ENCODE results near the gene HCK.

The HCK gene

DNA sequence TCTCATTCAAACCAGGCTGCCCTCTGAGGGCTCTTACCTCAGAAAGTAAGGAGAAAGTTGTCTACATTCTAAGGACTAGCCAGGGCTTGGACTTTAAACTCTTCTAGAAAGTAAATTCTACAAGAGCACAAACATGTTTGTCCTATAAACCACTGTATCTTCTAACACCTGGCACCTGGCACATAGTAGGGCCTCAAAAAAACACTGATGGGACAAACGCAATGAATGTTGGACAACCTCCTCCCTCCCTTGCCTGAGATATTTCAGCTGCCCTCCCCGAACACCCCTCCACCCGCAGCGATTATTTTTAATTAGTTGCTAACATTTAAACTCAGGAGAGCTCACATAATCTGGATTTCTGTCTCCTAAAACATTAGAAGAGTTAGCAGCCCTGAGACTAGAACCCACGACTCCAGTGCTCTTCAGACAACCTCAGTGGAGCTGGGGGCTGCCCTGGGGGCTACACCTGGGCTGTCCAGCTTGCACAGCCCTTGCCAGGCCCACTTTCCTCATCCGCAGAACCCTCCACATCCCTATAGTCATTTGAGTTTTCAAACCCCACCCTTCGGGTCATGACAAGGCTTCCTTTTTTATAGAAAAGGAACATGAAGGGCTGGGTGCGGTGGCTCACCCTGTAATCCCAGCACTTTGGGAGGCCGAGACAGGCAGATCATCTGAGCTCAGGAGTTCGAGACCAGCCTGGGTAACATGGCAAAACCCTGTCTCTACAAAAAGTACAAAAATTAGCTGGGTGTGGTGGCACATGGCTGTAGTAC, 4.9 kb downstream of the HCK start:
- Histone ChIP-seq H3K36me3 (no peaks in the 10 kb centered on the region), H3K27me3 (peaks cover 7 to 63% of the 10 kb centered on the region in 2 donors)
- intact Hi-C loops (cut with DNase I; ENCODE audit: low total_unique reads): no loop called here

DNA sequence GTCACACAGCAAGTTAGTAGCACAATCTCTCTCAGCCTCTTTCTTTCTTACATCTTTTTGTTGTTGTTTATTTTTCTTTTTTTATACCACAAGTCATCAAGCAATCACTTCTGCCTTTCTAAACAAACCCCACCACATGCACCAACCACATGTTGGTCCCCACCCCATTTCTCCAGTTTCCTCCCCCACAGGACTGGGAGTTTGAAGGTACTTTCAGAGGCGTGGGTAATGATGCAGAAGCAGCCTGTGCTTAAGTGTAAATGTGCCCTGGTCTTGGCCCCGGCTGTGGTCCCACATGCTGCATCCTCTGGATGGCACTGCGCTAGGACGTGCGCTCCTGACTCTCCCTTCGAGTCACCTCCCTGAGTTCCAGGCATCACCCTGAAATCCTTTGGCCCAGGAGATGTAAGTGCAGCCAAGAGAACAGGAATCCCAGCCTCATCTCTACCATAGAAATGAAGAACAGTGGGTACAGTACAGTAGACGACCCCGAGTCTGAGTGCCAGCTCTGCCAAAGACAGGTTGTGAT, 5.7 kb downstream of the HCK start:
- H3K9me3 ChIP-seq: no peaks in the 10 kb centered on the region
- intact Hi-C loops (cut with DNase I; ENCODE audit: low total_unique reads): no loop called here
- H3K27ac ChIP-seq: no peak overlapping the region
- TF ChIP-seq, protein P1, sequence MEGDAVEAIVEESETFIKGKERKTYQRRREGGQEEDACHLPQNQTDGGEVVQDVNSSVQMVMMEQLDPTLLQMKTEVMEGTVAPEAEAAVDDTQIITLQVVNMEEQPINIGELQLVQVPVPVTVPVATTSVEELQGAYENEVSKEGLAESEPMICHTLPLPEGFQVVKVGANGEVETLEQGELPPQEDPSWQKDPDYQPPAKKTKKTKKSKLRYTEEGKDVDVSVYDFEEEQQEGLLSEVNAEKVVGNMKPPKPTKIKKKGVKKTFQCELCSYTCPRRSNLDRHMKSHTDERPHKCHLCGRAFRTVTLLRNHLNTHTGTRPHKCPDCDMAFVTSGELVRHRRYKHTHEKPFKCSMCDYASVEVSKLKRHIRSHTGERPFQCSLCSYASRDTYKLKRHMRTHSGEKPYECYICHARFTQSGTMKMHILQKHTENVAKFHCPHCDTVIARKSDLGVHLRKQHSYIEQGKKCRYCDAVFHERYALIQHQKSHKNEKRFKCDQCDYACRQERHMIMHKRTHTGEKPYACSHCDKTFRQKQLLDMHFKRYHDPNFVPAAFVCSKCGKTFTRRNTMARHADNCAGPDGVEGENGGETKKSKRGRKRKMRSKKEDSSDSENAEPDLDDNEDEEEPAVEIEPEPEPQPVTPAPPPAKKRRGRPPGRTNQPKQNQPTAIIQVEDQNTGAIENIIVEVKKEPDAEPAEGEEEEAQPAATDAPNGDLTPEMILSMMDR (IDR thresholded peaks at IDR 0.05): no peak
- peaks cover 5 to 54% of the 10 kb centered on the region in 2 donors for H3K27me3 ChIP-seq
- H3K4me3 ChIP-seq: no peak overlapping the region
- no peaks in the 10 kb centered on the region for H3K36me3 ChIP-seq
- no peak for DNase-seq
- H3K4me1 ChIP-seq: peaks cover 0 to 3% (median 1%) of the 10 kb centered on the region in 4 donors

More for the DNA sequence above, 4.9 kb downstream of the HCK start:
- TF ChIP-seq, protein P1 (IDR thresholded peaks at IDR 0.05): no peak
- Histone ChIP-seq H3K27ac (no peak overlapping the region), H3K9me3 (no peaks in the 10 kb centered on the region), H3K4me1 (peaks cover 0 to 12% (median 5%) of the 10 kb centered on the region in 4 donors), H3K4me3 (no peak overlapping the region)
- no peak for DNase-seq

DNA sequence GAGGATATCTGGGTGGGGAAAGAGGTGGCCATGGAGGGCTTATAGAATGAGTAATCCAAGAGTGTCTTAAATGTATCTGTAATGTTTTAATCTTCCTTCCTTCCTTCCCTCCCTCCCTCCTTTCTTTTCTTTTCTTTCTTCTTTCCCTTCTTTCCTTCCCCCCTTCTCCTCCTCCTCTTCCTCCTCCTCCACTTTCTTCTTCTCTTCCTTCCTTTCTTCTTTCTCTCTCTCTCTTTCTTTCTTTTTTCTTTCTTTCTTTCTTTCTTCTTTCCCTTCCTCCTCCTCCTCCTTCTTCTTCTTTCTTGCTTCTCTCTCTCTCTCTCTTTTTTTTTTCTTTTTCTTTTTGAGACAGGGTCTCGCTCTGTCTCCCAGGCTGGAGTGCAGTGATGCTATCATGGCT, 7.1 kb downstream of the HCK start:
- TF ChIP-seq, protein P1 (IDR thresholded peaks at IDR 0.05): no peak
- H3K27ac ChIP-seq: no peak overlapping the region
- DNase-seq: no peak
- H3K27me3 ChIP-seq: peaks cover 0 to 46% of the 10 kb centered on the region in 2 donors
- no peak overlapping the region for H3K4me3 ChIP-seq
- H3K9me3 ChIP-seq: no peaks in the 10 kb centered on the region
- intact Hi-C loops (cut with DNase I; ENCODE audit: low total_unique reads): no loop called here
- H3K36me3 ChIP-seq: no peaks in the 10 kb centered on the region
- no peaks in the 10 kb centered on the region for H3K4me1 ChIP-seq

DNA sequence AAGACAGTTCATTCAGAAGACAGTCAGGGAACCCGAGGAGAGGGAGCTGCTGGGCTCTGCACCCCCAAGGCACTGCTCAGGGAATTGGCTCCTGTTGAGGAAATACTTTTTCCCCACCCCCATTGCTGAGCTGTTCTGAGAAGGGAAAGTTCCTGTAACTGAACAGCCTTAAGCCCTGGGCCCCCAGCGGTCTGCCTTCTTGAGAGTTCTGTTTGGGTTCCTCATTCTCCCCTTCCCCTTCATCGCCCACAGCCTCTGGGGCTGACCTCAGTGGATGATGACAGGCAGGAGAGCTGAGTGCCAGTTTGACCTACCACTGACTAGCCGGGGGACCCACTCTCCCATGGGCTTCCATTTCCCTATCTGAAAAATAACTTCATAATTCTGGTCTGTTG, 10.7 kb downstream of the HCK start:
- Histone ChIP-seq H3K9me3 (no peaks in the 10 kb centered on the region), H3K27ac (no peak overlapping the region), H3K27me3 (peaks cover 0 to 27% of the 10 kb centered on the region in 2 donors), H3K36me3 (no peaks in the 10 kb centered on the region), H3K4me3 (no peak overlapping the region), H3K4me1 (no peaks in the 10 kb centered on the region)
- intact Hi-C loops (cut with DNase I; ENCODE audit: low total_unique reads): no loop called here
- TF ChIP-seq, protein P1 (IDR thresholded peaks at IDR 0.05): no peak
- DNase-seq: peak; percentile 72 to 78

DNA sequence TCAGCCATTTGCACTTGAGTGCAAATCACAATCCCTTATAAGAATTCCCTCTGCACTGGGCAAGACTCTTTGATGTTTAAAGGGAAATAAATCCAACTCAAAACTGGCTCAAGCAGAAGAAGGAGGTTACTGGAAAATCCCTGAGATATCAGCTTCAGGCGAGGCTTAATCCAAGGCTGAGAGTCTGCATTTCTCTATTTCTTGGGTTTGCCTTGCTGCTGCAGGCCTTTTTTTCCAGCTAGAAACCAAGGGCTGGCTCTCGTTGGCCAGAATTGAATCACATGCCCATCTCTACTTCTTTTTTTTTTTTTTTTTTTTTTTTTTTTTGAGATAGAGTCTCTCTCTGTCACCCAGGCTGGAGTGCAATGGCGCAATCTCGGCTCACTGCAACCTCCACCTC, 11.7 kb downstream of the HCK start:
- H3K27me3 ChIP-seq: peaks cover 0 to 23% of the 10 kb centered on the region in 2 donors
- no peak overlapping the region for H3K27ac ChIP-seq
- intact Hi-C loops (cut with DNase I; ENCODE audit: low total_unique reads): no loop called here
- no peaks in the 10 kb centered on the region for H3K4me1 ChIP-seq
- no peaks in the 10 kb centered on the region for H3K36me3 ChIP-seq
- H3K4me3 ChIP-seq: no peak overlapping the region
- DNase-seq: no peak
- TF ChIP-seq, protein P1 (IDR thresholded peaks at IDR 0.05): no peak
- H3K9me3 ChIP-seq: no peaks in the 10 kb centered on the region
